ENCODE measurements around the gene FAM120A.

DNA sequence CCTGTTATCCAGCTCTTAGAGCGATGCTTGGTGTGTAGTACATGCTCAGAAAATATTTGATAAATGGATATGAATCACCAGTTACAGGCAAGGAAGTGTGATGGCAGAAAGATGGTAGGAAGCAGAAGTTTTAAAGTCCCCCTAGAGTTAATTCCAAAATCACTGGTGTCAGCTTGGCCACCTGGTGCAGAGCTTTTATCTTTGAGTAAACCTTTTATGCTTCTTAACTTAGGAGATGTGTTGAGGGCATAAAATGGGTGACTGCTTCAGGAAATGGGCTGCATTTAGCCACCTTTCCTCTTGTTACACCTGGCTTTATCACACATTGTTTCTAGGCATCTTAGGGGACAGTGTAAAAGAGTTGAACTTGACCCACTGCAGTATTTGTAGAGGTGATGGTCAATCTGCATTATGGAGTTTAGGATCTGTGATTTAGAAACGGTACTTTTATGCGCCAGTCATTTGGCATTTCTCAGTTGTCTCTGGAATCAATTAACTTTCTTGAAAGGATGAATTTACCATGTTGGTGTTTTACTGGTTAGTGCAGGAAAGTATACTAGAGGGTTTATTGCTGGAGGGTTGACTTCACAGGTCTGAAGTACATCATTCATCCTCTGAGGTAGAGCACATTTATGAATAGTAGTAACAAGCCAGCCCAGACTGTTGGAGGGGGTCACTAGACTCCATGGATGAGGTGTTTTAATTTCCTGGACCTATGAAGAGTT lies 9.4 kb downstream of the FAM120A start:
- TF ChIP-seq, protein P1, sequence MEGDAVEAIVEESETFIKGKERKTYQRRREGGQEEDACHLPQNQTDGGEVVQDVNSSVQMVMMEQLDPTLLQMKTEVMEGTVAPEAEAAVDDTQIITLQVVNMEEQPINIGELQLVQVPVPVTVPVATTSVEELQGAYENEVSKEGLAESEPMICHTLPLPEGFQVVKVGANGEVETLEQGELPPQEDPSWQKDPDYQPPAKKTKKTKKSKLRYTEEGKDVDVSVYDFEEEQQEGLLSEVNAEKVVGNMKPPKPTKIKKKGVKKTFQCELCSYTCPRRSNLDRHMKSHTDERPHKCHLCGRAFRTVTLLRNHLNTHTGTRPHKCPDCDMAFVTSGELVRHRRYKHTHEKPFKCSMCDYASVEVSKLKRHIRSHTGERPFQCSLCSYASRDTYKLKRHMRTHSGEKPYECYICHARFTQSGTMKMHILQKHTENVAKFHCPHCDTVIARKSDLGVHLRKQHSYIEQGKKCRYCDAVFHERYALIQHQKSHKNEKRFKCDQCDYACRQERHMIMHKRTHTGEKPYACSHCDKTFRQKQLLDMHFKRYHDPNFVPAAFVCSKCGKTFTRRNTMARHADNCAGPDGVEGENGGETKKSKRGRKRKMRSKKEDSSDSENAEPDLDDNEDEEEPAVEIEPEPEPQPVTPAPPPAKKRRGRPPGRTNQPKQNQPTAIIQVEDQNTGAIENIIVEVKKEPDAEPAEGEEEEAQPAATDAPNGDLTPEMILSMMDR (IDR thresholded peaks at IDR 0.05), result no peak
- no peak for TF ChIP-seq POLR2A (IDR thresholded peaks at IDR 0.05)
